ENCODE results near the gene PRIMA1. TPM values are rescaled to one million over a fixed set of nuclear protein-coding genes. Genes with fewer than 3 reads are reported as not detected.

PRIMA1 gene
- polyA plus RNA-seq, 1 experiment: not detected

- DNase-seq (ENCODE audit: low read depth, low spot score): no peak
- ChIA-PET CTCF (no interaction called here), POLR2A (no interaction called here)
- peaks cover 4% of the 10 kb centered on the region; the same call in 1 of the 2 replicates for H3K9me3 ChIP-seq (ENCODE audit: control insufficient read depth, insufficient read depth, low read length)
- no peak overlapping the region for H3K4me3 ChIP-seq (ENCODE audit: low read depth, low read length)
- no peak for TF ChIP-seq CTCF (IDR thresholded peaks at IDR 0.05; ENCODE audit: low read depth, low read length)
- no peak overlapping the region for H3K27ac ChIP-seq (ENCODE audit: low read depth, low read length)
- H3K27me3 ChIP-seq (ENCODE audit: control insufficient read depth, insufficient read depth, low read length): no peaks in the 10 kb centered on the region
Observed at GRCh38 chr14:93732524-93732923, 55.8 kb downstream of the PRIMA1 start.

- CTCF ChIA-PET: no interaction called here
- Histone ChIP-seq H3K4me3 (ENCODE audit: low read depth, low read length) (no peak overlapping the region), H3K27me3 (ENCODE audit: control insufficient read depth, insufficient read depth, low read length) (no peaks in the 10 kb centered on the region), H3K27ac (ENCODE audit: low read depth, low read length) (no peak overlapping the region), H3K9me3 (ENCODE audit: control insufficient read depth, insufficient read depth, low read length) (peaks cover 8% of the 10 kb centered on the region; the same call in 1 of the 2 replicates)
- no peak for DNase-seq (ENCODE audit: low read depth, low spot score)
- no peak for TF ChIP-seq CTCF (IDR thresholded peaks at IDR 0.05; ENCODE audit: low read depth, low read length)
- POLR2A ChIA-PET: no interaction called here
Observed at GRCh38 chr14:93731753-93732152, 56.5 kb downstream of the PRIMA1 start.

- Histone ChIP-seq H3K27me3 (ENCODE audit: control insufficient read depth, insufficient read depth, low read length) (no peaks in the 10 kb centered on the region), H3K27ac (ENCODE audit: low read depth, low read length) (no peak overlapping the region), H3K9me3 (ENCODE audit: control insufficient read depth, insufficient read depth, low read length) (peaks cover 19% of the 10 kb centered on the region; the same call in 1 of the 2 replicates), H3K4me3 (ENCODE audit: low read depth, low read length) (no peak overlapping the region)
- CTCF ChIA-PET: no interaction called here
- no peak for DNase-seq (ENCODE audit: low read depth, low spot score)
- no peak for TF ChIP-seq CTCF (IDR thresholded peaks at IDR 0.05; ENCODE audit: low read depth, low read length)
- POLR2A ChIA-PET: no interaction called here
Observed at GRCh38 chr14:93729993-93730392, 58.3 kb downstream of the PRIMA1 start.

- ChIA-PET POLR2A (no interaction called here), CTCF (no interaction called here)
- no peak for DNase-seq (ENCODE audit: low read depth, low spot score)
- Histone ChIP-seq H3K4me3 (ENCODE audit: low read depth, low read length) (no peak overlapping the region), H3K27ac (ENCODE audit: low read depth, low read length) (no peak overlapping the region), H3K9me3 (ENCODE audit: control insufficient read depth, insufficient read depth, low read length) (peaks cover 20% of the 10 kb centered on the region; the same call in 1 of the 2 replicates), H3K27me3 (ENCODE audit: control insufficient read depth, insufficient read depth, low read length) (no peaks in the 10 kb centered on the region)
- no peak for TF ChIP-seq CTCF (IDR thresholded peaks at IDR 0.05; ENCODE audit: low read depth, low read length)
Observed at GRCh38 chr14:93728651-93729016, 59.7 kb downstream of the PRIMA1 start.

- Histone ChIP-seq H3K27ac (ENCODE audit: low read depth, low read length) (no peak overlapping the region), H3K27me3 (ENCODE audit: control insufficient read depth, insufficient read depth, low read length) (no peaks in the 10 kb centered on the region), H3K9me3 (ENCODE audit: control insufficient read depth, insufficient read depth, low read length) (peaks cover 20% of the 10 kb centered on the region; the same call in 1 of the 2 replicates), H3K4me3 (ENCODE audit: low read depth, low read length) (no peak overlapping the region)
- no peak for DNase-seq (ENCODE audit: low read depth, low spot score)
- ChIA-PET POLR2A (no interaction called here), CTCF (no interaction called here)
- no peak for TF ChIP-seq CTCF (IDR thresholded peaks at IDR 0.05; ENCODE audit: low read depth, low read length)
Observed at GRCh38 chr14:93727917-93728650, 60.2 kb downstream of the PRIMA1 start.

All from AG04450 (cell line).